ENCODE data around the gene HDAC8.

Gene HDAC8

GRCh38 chrX:72305286-72306084 is 267.2 kb downstream of the HDAC8 start, which contains the start of gene CITED1:
CITED1 (minus strand) TSS chrX:72305914; CDS start chrX:72302869, 3,045 bp downstream.
- DNase-seq (ENCODE audit: low read depth) = no peak
- peak within 1 kb of the TSS; percentile 48 for H3K4me3 ChIP-seq (ENCODE audit: low read length)
- no peak for TF ChIP-seq CTCF (conservative IDR thresholded peaks at IDR 0.05; ENCODE audit: low read depth, low read length)

GRCh38 chrX:72304877-72305276 is 267.8 kb downstream of the HDAC8 start:
- TF ChIP-seq CTCF (conservative IDR thresholded peaks at IDR 0.05; ENCODE audit: low read depth, low read length) = no peak
- DNase-seq (ENCODE audit: low read depth) = no peak
- H3K4me3 ChIP-seq (ENCODE audit: low read length) = peak overlapping the region; percentile 30

DNA sequence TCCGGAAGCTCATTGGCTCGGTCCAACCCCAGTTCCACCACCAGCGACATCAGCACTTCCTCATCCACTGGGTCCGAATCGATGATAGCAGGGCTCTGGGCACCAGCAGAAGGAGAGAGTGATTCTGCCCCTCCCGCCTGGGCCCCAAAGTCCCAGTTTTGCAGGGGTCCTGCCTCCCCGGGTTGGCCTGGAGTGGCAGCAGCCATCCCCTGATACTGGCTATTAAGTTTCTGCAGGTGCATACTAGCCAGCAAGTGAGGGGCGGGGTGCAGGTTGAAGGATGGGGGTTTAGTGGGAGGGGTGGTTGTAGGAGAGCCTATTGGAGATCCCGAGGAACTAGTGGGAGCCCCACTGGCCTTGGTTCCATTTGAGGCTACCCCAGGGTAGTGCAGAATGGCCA is 270.9 kb downstream of the HDAC8 start:
- H3K4me3 ChIP-seq (ENCODE audit: low read length) = no peak overlapping the region
- DNase-seq (ENCODE audit: low read depth) = no peak
- no peak for TF ChIP-seq CTCF (conservative IDR thresholded peaks at IDR 0.05; ENCODE audit: low read depth, low read length)

- H3K4me3 ChIP-seq (ENCODE audit: low read length) = no peak overlapping the region
- DNase-seq (ENCODE audit: low read depth) = no peak
- TF ChIP-seq CTCF (conservative IDR thresholded peaks at IDR 0.05; ENCODE audit: low read depth, low read length) = no peak
Observed at GRCh38 chrX:72299891-72300630, 272.6 kb downstream of the HDAC8 start.

GRCh38 chrX:72297953-72298730 is 274.5 kb downstream of the HDAC8 start:
- H3K4me3 ChIP-seq (ENCODE audit: low read length) = no peak overlapping the region
- peak; percentile 46 for TF ChIP-seq CTCF (conservative IDR thresholded peaks at IDR 0.05; ENCODE audit: low read depth, low read length)
- DNase-seq (ENCODE audit: low read depth) = no peak

DNA sequence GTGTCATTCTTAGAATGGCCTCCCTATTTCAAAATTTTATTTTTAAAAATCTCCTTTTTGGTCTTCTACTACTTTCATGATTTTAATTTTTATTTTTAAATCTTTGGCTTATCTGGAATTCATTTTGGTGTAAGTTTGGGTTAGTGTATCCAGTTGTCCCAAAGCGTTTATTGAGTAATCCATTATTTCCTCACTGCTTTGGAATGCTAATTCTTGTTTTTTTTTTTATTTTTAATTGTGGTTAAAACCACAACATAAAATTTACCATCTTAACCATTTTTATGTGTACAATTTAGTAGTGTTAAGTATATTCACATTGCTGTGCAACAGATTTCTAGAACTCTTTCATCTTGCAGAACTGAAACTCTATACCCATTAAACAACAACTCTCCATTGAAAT is 275.7 kb downstream of the HDAC8 start:
- TF ChIP-seq CTCF (conservative IDR thresholded peaks at IDR 0.05; ENCODE audit: low read depth, low read length) = no peak
- no peak for DNase-seq (ENCODE audit: low read depth)
- H3K4me3 ChIP-seq (ENCODE audit: low read length) = no peak overlapping the region

Measured in retinal pigment epithelial cell (primary cell).